GM19324 (cell line): ENCODE measurements around the gene MORN5.

Experiments
- ATAC-seq: cut with Tn5 transposase; IDR thresholded peaks from one replicate; pipeline ENCODE4 v1.9.1; 2021; ENCODE audit warnings: mild to moderate bottlenecking, moderate library complexity; ENCODE audit not compliant: unreplicated experiment, low FRiP score

MORN5 gene

GRCh38 chr9:122186301-122186700 is 26.6 kb downstream of the MORN5 start:
- no peak for ATAC-seq

- ATAC-seq, result no peak
Measured at GRCh38 chr9:122186777-122187470, 27.2 kb downstream of the MORN5 start.

GRCh38 chr9:122188369-122188768 is 28.7 kb downstream of the MORN5 start:
- ATAC-seq, result no peak

- no peak for ATAC-seq
Measured at GRCh38 chr9:122190597-122191381, 31.1 kb downstream of the MORN5 start.

- ATAC-seq, result no peak
Measured at GRCh38 chr9:122191584-122191983, 31.9 kb downstream of the MORN5 start.

GRCh38 chr9:122192261-122192875 is 32.7 kb downstream of the MORN5 start:
- ATAC-seq, result no peak

GRCh38 chr9:122192914-122193525 is 33.3 kb downstream of the MORN5 start:
- ATAC-seq, result no peak

- ATAC-seq, result no peak
Measured at GRCh38 chr9:122193651-122194050, 33.9 kb downstream of the MORN5 start.

GRCh38 chr9:122195875-122196274 is 36.2 kb downstream of the MORN5 start:
- ATAC-seq, result no peak

- no peak for ATAC-seq
Measured at GRCh38 chr9:122197426-122197825, 37.7 kb downstream of the MORN5 start.

GRCh38 chr9:122197882-122198281 is 38.2 kb downstream of the MORN5 start:
- no peak for ATAC-seq

- no peak for ATAC-seq
Measured at GRCh38 chr9:122200960-122201595, 41.4 kb downstream of the MORN5 start.

- ATAC-seq, result no peak
Measured at GRCh38 chr9:122201641-122202040, 41.9 kb downstream of the MORN5 start.

- ATAC-seq, result no peak
Measured at GRCh38 chr9:122202111-122202510, 42.4 kb downstream of the MORN5 start.

- ATAC-seq, result no peak
Measured at GRCh38 chr9:122204055-122204454, 44.3 kb downstream of the MORN5 start.

GRCh38 chr9:122204491-122204890 is 44.8 kb downstream of the MORN5 start:
- ATAC-seq, result no peak

GRCh38 chr9:122205176-122205575 is 45.5 kb downstream of the MORN5 start:
- ATAC-seq, result no peak

- ATAC-seq, result no peak
Measured at GRCh38 chr9:122206118-122207046, 46.7 kb downstream of the MORN5 start.

GRCh38 chr9:122207096-122207495 is 47.4 kb downstream of the MORN5 start:
- ATAC-seq, result no peak

- ATAC-seq, result no peak
Measured at GRCh38 chr9:122209451-122209850, 49.7 kb downstream of the MORN5 start.
